ENCODE measurements around the gene PPP1R9A. TPM values are rescaled to one million over a fixed set of nuclear protein-coding genes. Genes with fewer than 3 reads are reported as not detected.
A peak's percentile ranks its signal among the peaks of the same experiment; 100 is the strongest.

Gene PPP1R9A
- total RNA-seq, 1 experiment from 2014 or later, result 15.6 TPM

DNA sequence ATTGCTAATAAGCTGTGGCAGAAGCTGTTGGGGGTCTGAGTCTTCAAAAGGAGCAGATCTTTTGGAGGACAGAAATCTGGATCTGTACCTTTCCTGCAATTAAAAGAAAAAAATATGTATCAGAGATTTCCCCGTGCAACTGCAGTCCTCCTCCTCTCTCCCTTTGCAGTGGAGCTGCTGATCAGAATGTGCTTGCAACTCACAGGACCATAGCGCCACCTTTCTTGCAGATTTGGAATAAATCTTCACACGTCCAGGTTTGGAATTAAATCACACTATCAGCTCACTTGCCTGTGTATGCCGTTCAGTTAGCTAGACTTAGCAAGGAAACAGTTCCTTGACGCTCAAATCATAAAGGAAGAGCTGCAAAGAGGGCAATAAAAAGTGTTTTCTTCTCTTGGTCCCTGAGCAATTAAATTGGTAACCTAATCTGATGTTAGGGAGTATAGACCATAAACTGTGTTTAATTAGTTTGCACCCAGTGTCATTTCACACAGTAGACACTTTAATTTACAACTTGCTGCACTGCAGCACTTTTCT, 339.5 kb downstream of the PPP1R9A start:
- no TSS peak for BruUV-seq (replicated peaks)
- Histone ChIP-seq H3K36me3 (ENCODE audit: insufficient read depth, low read length, poor library complexity, severe bottlenecking) (no peaks in the 10 kb centered on the region), H3K4me1 (ENCODE audit: insufficient read depth, low read length, poor library complexity, severe bottlenecking) (peaks cover 5% of the 10 kb centered on the region), H3K27ac (ENCODE audit: low read depth, low read length, poor library complexity, severe bottlenecking) (no peak overlapping the region), H3K9me3 (ENCODE audit: low read depth, low read length, poor library complexity, severe bottlenecking) (no peaks in the 10 kb centered on the region), H3K4me3 (ENCODE audit: low read depth, low read length, poor library complexity, severe bottlenecking) (no peak overlapping the region), H3K27me3 (replicated peaks; ENCODE audit: insufficient read depth, low read depth, low read length, poor library complexity) (no peaks in the 10 kb centered on the region)
- ChIA-PET POLR2A (ENCODE audit: low non-redundant PET) (interaction anchor here (0.6 kb wide), 1 partner anchor 230 kb away, joined by 3 read pairs; no protein-coding TSS in a partner anchor), CTCF (interaction anchor here (0.5 to 1.8 kb wide), 8 partner anchors 200 to 958 kb away, joined by 3 to 9 read pairs (median 6); no protein-coding TSS in a partner anchor)
- DNase-seq (ENCODE audit: low spot score), result peak; percentile 87
- no peak for TF ChIP-seq EZH2 (IDR thresholded peaks at IDR 0.05; ENCODE audit: borderline replicate concordance, low read depth, low read length, poor library complexity, severe bottlenecking)
- TF ChIP-seq, protein P1, sequence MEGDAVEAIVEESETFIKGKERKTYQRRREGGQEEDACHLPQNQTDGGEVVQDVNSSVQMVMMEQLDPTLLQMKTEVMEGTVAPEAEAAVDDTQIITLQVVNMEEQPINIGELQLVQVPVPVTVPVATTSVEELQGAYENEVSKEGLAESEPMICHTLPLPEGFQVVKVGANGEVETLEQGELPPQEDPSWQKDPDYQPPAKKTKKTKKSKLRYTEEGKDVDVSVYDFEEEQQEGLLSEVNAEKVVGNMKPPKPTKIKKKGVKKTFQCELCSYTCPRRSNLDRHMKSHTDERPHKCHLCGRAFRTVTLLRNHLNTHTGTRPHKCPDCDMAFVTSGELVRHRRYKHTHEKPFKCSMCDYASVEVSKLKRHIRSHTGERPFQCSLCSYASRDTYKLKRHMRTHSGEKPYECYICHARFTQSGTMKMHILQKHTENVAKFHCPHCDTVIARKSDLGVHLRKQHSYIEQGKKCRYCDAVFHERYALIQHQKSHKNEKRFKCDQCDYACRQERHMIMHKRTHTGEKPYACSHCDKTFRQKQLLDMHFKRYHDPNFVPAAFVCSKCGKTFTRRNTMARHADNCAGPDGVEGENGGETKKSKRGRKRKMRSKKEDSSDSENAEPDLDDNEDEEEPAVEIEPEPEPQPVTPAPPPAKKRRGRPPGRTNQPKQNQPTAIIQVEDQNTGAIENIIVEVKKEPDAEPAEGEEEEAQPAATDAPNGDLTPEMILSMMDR (conservative IDR thresholded peaks at IDR 0.05; ENCODE audit: low read depth, low read length), result peak; percentile 89
- intact Hi-C loops (cut with micrococcal nuclease; ENCODE audit: unreplicated experiment), result loop anchor here (5.0 kb wide), 3 partner anchors 195 to 800 kb away; no protein-coding TSS in a partner anchor

DNA sequence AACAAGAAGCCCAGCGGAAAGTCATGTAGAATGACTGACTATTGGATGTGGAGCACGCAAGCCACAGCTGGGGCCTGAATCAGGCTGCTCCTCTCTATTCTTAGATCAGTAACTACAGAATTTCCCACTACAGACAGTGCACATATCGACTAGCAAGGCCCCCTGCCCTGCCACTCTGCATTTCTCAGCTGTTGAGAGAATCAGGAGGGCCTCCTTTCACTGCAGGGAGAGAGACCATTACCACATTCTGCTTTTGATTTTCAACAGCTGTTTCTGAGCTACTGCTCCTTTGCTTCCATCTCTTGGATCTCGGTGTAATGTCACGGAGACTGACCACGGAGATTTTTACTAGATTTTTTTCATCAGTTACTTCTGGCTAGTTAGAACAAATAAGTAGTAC, 343.2 kb downstream of the PPP1R9A start:
- BruUV-seq (replicated peaks), result no TSS peak
- intact Hi-C loops (cut with micrococcal nuclease; ENCODE audit: unreplicated experiment), result no loop called here

DNA sequence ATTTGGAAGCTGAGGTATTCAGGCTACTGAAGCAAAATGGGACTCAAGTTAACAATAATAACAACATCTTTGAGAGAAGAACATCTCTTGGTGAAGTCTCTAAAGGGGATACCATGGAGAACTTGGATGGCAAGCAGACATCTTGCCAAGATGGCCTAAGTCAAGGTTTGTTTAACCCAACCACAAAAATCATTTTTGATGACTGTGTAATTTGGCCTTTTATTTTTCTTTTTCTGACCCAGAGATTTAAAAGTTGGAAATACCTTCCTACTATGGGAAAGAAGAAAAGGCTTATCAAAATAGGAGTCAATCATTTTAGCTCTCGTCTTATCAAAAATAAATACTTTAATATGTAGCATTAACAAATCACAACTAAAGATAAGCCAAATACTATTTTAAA, 344.6 kb downstream of the PPP1R9A start:
- Histone ChIP-seq H3K4me3 (ENCODE audit: low read depth, low read length, poor library complexity, severe bottlenecking) (no peak overlapping the region), H3K27ac (ENCODE audit: low read depth, low read length, poor library complexity, severe bottlenecking) (no peak overlapping the region), H3K36me3 (ENCODE audit: insufficient read depth, low read length, poor library complexity, severe bottlenecking) (no peaks in the 10 kb centered on the region), H3K4me1 (ENCODE audit: insufficient read depth, low read length, poor library complexity, severe bottlenecking) (no peaks in the 10 kb centered on the region), H3K9me3 (ENCODE audit: low read depth, low read length, poor library complexity, severe bottlenecking) (no peaks in the 10 kb centered on the region), H3K27me3 (replicated peaks; ENCODE audit: insufficient read depth, low read depth, low read length, poor library complexity) (no peaks in the 10 kb centered on the region)
- no peak for DNase-seq (ENCODE audit: low spot score)
- CTCF ChIA-PET, result interaction anchor here (0.7 kb wide), 1 partner anchor 9 kb away, joined by 13 read pairs; no protein-coding TSS in a partner anchor
- no TSS peak for BruUV-seq (replicated peaks)
- POLR2A ChIA-PET (ENCODE audit: low non-redundant PET), result no interaction called here
- intact Hi-C loops (cut with micrococcal nuclease; ENCODE audit: unreplicated experiment), result no loop called here
- TF ChIP-seq, protein P1 (conservative IDR thresholded peaks at IDR 0.05; ENCODE audit: low read depth, low read length), result no peak
- no peak for TF ChIP-seq EZH2 (IDR thresholded peaks at IDR 0.05; ENCODE audit: borderline replicate concordance, low read depth, low read length, poor library complexity, severe bottlenecking)

More for the DNA sequence above, 343.2 kb downstream of the PPP1R9A start:
- TF ChIP-seq, protein P1 (conservative IDR thresholded peaks at IDR 0.05; ENCODE audit: low read depth, low read length), result no peak
- TF ChIP-seq EZH2 (IDR thresholded peaks at IDR 0.05; ENCODE audit: borderline replicate concordance, low read depth, low read length, poor library complexity, severe bottlenecking), result no peak
- Histone ChIP-seq H3K4me1 (ENCODE audit: insufficient read depth, low read length, poor library complexity, severe bottlenecking) (peaks cover 5% of the 10 kb centered on the region), H3K27me3 (replicated peaks; ENCODE audit: insufficient read depth, low read depth, low read length, poor library complexity) (no peaks in the 10 kb centered on the region), H3K9me3 (ENCODE audit: low read depth, low read length, poor library complexity, severe bottlenecking) (no peaks in the 10 kb centered on the region), H3K27ac (ENCODE audit: low read depth, low read length, poor library complexity, severe bottlenecking) (no peak overlapping the region), H3K4me3 (ENCODE audit: low read depth, low read length, poor library complexity, severe bottlenecking) (no peak overlapping the region), H3K36me3 (ENCODE audit: insufficient read depth, low read length, poor library complexity, severe bottlenecking) (no peaks in the 10 kb centered on the region)
- CTCF ChIA-PET, result no interaction called here
- no peak for DNase-seq (ENCODE audit: low spot score)
- POLR2A ChIA-PET (ENCODE audit: low non-redundant PET), result no interaction called here
